HL-60/S4 treated with retinoic acid at 250 ng/mL for 4 days and 3 days (cell line): ENCODE data around the gene CLDN9.

Source experiments
- in situ Hi-C: fragments of 300-500 bp; cut with MboI; formaldehyde crosslinking; loops from 2 replicates; pipeline ENCODE4 v1.7.0; 2022; ENCODE audit warnings: low sequenced_read_pairs

Gene CLDN9, protein sequence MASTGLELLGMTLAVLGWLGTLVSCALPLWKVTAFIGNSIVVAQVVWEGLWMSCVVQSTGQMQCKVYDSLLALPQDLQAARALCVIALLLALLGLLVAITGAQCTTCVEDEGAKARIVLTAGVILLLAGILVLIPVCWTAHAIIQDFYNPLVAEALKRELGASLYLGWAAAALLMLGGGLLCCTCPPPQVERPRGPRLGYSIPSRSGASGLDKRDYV

DNA sequence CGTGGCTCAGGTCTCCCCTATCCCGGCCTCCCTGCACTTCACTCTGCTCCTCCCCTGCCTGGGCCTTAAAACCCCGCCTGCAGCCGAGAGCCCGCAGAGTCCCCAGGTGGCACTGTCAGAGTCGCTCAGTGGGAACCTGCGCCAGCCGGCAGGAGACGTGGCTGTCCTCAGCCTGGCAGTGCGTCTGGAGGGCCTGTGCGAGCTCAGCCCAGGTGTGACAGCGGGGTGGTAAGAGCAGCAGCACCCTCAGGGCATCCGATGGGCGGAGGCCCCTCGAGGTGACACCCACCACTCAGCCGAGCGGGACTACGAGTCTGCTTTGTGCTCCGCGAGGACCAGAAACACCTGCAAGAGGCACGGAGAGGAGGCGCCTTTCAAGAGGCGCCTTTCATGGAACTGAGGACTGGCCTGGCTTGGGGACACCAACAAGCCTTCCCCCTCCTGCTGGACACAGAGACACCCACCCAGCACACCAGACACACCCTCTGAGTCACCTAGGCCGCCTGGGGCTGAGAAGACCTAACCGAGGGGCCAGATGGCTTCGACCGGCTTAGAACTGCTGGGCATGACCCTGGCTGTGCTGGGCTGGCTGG, at the start of gene CLDN9:
Gene CLDN9 (plus strand): TSS at position 96 of the 593 bp plus-strand sequence. CDS start 440 bp downstream, at position 536.
- in situ Hi-C loops = no loop called here

GRCh38 chr16:2963074-2963722, 49.5 kb upstream of the CLDN9 start:
- in situ Hi-C loops = no loop called here

DNA sequence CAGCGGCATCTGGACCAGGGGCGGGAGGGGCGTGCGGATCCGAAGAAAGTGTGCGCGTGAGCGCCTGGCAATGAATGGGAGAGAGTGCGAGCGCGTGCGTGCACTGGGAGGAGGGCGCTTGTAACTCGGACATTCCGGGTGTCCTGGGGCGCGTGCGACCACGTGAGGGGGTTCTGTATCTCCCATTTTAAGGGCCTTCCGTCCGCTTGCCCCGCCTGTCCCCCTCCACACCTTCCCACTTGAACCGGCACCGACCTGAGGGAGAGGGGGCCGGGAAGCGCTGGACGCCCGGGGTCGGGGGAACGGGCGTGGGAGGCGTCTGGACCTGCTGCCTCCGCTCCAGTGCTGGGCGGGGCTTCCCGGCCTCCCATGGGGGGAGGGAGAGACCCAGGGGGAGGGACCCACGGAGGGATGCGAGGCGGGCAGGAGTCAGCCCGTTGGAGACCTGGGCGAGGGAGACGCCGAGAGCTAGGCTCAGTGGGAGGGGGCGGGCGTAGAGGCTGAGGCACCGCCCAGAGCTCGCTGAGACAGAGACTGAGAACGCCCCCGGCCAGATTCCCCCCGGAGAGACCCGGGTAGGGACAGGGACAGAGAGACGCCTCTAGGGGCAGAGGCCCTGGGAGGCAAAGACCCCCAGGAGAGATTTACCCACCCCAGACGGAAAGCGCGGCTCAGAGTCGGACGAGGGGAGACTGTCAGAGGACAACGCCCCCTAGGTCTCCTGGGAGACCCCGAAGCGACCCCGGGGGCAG, 48.8 kb upstream of the CLDN9 start, which contains the start of gene KREMEN2:
Gene KREMEN2 (plus strand): TSS at position 553 of the 752 bp plus-strand sequence. CDS start 246 bp downstream, outside the sequence.
- in situ Hi-C loops = no loop called here

DNA sequence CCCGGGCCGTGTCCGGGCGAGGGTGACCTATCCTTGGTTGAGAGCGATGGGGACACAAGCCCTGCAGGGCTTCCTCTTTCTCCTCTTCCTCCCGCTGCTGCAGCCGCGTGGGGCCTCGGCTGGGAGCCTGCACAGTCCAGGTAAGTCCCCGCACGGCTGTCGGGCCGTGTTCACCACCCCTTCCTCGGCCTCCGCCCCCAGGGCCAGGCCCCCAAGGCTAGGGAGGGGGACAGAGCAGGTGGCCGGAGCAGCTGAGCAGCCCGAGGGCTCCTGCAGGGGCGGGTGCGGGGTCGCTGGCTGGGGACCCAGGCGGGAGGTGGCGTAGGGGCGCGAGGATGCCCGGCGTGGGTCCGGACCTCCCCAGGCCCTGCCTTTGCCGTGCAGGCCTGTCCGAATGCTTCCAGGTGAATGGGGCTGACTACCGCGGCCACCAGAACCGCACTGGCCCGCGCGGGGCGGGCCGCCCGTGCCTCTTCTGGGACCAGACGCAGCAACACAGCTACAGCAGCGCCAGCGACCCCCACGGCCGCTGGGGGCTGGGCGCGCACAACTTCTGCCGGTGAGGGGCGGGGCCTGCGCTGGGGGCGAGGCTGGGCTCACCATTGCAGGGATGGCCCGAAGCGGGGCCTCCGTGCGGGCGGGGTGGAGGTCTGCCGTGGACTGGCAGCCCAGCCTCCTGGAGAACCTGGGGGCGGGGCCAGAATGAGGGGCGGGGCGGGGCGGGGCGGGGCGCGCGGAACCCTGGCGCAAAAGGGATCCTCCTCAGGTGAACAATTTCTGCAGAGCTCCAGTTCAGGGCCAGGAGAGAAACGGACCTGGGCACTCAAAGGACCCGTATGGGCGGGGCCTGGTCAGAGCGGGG, 48.0 kb upstream of the CLDN9 start:
- in situ Hi-C loops = no loop called here

DNA sequence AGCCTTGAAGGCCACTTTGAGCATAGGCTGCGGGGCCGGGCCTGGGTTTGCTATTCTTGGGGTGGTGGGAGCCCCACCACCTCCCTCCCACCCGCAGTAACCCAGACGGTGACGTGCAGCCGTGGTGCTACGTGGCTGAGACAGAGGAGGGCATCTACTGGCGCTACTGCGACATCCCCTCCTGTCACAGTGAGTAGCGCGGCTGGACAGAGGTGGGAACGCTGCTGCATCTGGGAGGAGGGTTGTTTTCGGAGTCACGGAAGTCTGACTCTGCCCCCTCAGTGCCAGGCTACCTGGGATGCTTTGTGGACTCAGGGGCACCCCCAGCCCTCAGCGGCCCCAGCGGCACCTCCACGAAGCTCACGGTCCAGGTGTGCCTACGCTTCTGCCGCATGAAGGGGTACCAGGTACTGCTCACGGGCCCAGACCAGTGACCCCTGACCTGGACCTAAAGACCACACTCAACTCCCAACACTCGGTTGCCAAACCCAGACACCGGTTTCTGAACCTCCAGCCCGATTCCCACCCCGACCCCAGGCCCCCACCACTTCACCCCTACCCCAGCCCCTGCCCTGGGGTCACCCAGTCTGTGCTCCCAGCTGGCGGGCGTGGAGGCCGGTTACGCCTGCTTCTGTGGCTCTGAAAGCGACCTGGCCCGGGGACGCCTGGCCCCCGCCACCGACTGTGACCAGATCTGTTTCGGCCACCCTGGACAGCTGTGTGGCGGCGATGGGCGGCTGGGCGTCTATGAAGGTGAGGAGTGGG, 46.5 kb upstream of the CLDN9 start:
- in situ Hi-C loops = no loop called here

GRCh38 chr16:2966808-2967191, 45.9 kb upstream of the CLDN9 start:
- in situ Hi-C loops = no loop called here

GRCh38 chr16:2967211-2967631, 45.5 kb upstream of the CLDN9 start:
- in situ Hi-C loops = no loop called here

DNA sequence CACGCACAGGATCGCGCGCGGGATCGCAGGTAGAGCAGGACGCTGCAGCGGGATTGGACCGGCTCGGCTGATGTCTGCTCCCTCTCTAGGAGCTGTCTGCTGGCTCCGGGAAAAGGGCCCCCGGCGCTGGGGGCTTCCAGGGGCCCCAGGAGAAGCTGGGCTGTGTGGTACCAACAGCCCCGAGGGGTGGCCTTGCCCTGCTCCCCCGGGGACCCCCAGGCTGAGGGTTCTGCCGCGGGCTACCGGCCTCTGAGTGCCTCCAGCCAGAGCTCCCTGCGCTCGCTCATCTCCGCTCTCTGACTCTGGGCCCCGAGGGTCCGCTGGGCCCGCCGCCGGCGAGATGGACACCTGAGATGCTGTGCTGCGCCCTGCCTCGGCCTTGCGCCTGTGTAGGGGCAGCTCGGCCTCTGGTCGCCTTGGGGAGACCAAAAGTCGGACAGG, 45.0 kb upstream of the CLDN9 start:
- in situ Hi-C loops = no loop called here

DNA sequence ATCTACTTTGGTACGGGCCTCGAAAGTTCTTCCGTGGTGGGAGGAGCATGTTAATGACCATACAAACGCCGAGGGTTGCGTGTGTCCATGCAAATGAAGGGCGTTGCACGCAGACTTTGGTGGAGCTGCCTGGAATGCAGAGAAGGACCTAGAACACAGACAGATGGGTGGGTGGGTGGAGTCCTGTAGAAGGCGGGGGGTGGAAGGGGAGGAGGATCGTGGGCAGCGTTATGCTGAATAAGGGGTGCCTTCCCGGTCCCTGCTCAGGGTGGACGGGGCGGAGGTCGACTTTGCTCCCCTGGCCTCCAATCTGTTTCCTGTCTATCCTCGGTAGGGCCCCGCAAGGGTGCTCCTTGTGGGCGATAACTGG, 44.4 kb upstream of the CLDN9 start:
- in situ Hi-C loops = no loop called here

- in situ Hi-C loops = no loop called here
Observed at GRCh38 chr16:2968738-2969544, 43.8 kb upstream of the CLDN9 start, which contains the start of gene PAQR4. TSS of gene PAQR4 (plus strand) at chr16:2969348. CDS start at chr16:2969675, 327 bp downstream.

- in situ Hi-C loops = no loop called here
Observed at GRCh38 chr16:2969545-2970521, 42.9 kb upstream of the CLDN9 start.

GRCh38 chr16:2970563-2970962, 42.2 kb upstream of the CLDN9 start:
- in situ Hi-C loops = no loop called here

DNA sequence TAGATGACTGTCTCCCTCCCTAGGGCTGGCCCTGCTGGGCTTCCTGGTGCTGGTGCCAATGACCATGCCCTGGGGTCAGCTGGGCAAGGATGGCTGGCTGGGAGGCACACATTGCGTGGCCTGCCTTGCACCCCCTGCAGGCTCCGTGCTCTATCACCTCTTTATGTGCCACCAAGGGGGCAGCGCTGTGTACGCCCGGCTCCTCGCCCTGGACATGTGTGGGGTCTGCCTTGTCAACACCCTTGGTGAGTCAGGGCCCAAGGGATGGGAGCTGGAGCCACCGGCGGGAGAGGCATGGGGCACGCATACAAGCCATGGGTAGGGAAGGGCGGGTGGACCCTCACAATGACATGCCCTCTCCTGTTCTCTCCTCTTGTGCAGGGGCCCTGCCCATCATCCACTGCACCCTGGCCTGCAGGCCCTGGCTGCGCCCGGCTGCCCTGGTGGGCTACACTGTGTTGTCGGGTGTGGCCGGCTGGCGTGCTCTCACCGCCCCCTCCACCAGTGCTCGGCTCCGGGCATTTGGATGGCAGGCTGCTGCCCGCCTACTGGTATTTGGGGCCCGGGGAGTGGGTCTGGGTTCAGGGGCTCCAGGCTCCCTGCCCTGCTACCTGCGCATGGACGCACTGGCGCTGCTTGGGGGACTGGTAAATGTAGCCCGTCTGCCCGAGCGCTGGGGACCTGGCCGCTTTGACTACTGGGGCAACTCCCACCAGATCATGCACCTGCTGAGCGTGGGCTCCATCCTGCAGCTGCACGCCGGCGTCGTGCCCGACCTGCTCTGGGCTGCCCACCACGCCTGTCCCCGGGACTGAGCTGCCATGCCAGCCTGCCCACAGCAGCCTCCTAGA, 41.4 kb upstream of the CLDN9 start:
- in situ Hi-C loops = no loop called here

DNA sequence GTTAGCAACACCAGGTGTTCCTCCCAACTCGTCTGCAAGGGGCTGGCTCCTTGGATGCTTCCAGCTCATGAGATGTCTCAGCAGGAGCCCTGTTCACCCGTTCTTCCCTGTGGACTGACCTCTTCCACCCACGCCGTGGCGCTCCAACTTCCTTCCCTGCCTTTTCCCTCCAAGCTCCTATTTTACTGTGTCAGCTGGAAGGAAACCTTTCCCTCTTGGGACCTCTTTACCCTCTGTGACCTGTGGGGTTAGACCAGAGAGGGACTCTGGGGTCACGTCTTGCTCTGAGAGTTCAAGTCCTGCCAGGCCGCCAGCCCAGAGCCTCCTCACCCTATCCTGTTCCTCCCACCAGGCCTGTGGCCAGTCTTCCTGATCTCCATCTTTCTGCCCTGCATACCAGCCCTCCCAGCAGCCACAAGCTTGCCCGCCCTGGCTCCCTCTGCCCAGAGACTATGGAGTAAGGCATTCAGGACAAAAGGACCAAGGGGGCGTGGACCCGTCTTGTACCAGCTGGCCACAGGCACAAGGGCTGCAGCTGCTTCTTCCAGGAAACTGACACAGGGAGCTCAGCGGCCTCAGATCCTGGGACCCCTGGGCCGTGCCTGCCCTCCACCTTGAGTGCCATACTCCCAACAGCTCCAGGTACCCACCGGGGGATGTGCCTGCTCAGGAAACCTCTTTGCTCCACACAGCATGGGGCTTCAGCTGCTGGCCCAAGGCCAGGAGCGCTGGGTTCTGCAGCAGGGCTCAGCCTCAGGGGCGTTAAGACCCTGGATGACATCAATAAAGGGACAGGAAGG, 40.5 kb upstream of the CLDN9 start:
- in situ Hi-C loops = no loop called here

DNA sequence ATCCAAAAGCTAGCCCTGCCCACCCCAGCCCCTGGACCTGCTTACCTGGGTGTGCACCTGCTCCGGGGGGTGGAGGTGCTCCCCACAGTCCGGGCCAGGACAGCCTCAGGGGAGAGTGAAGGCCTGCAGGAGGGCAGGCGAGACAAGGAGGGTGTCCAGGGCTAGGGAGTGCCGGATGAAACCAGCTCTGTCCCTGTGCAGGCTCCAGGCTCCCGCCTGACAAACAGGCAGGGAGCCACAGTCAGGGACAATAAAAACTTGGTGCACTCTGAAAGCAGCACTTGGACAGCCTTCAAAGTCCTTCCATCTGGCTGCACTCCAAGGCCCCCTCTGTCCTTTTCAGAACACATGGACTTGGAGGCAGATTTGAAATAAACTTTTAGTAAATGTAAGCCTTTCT, 39.6 kb upstream of the CLDN9 start:
- in situ Hi-C loops = no loop called here
